Tibial nerve (tissue), 4 donors: Measurements from ENCODE around the gene STEAP1B. TPM values are rescaled to one million over a fixed set of nuclear protein-coding genes. Genes with fewer than 3 reads are reported as not detected.
"Not testable (repeated sequence)": the region's sequence is repeated elsewhere in the genome, so short reads cannot be mapped to it uniquely, and the experiment has no call there.

ENCODE experiments used
- DNase-seq, 2 donors: peaks; one replicate each; pipeline ENCODE4 v3.0.0-alpha.2; 2019; ENCODE audit warnings: low spot score in 2 of 2
- H3K27ac ChIP-seq, 4 donors: fragments of 200-600 bp; sonication (generic) in 3 of 4; one replicate each; pipeline ENCODE4 v1.5.1; 2017 to 2019; ENCODE audit warnings: mild to moderate bottlenecking in 1 of 4
- H3K27me3 ChIP-seq, 2 donors: fragments of 200-600 bp; sonication (generic) in 1 of 2; one replicate each; pipeline versions ENCODE4 v1.5.1 to v1.6.0; 2017 to 2019
- H3K36me3 ChIP-seq, 3 donors: fragments of 200-600 bp; sonication (generic); one replicate each; pipeline ENCODE4 v1.5.1; 2018 to 2019
- H3K4me1 ChIP-seq, 4 donors: fragments of 200-600 bp; sonication (generic) in 3 of 4; one replicate each; pipeline ENCODE4 v1.5.1; 2017 to 2019
- H3K4me3 ChIP-seq, 4 donors: fragments of 200-600 bp; sonication (generic) in 3 of 4; one replicate each; pipeline ENCODE4 v1.5.1; 2017 to 2019; ENCODE audit warnings: mild to moderate bottlenecking in 1 of 4, moderate library complexity in 1 of 4
- H3K9me3 ChIP-seq, 4 donors: fragments of 200-600 bp; sonication (generic) in 3 of 4; one replicate each; pipeline ENCODE4 v1.5.1; 2017 to 2019
- CTCF ChIP-seq, 5 experiments: fragments of 200-600 bp in 3 of 5; fragments of 450-650 bp in 2 of 5; sonication (generic) in 3 of 5; IDR thresholded peaks; one replicate each; pipeline ENCODE4 v1.5.1; 2016 to 2019; ENCODE audit warnings: antibody characterized with exemption in 5 of 5, mild to moderate bottlenecking in 3 of 5, moderate library complexity in 2 of 5
- EP300 ChIP-seq, 2 donors: sonication (generic); formaldehyde crosslinking; IDR thresholded peaks; one replicate each; pipeline ENCODE4 v1.6.1; 2017; ENCODE audit warnings: antibody characterized with exemption in 2 of 2, mild to moderate bottlenecking in 1 of 2
- POLR2A ChIP-seq, 2 donors: fragments of 450-650 bp; IDR thresholded peaks; one replicate each; pipeline ENCODE4 v1.6.1; 2017; ENCODE audit warnings: antibody characterized with exemption in 2 of 2, mild to moderate bottlenecking in 2 of 2, moderate library complexity in 2 of 2
- WGBS, 2 donors: methylation state at CpG; one replicate each; pipeline ENCODE4 v1.1.5; 2018; 5-methylcytosine and 5-hydroxymethylcytosine counted together
- total RNA-seq, 4 donors: library from RNA; depleted of rRNA; stranded (reverse); fragments of >200 nt; gene quantifications; one replicate each; pipeline ENCODE4 v1.1.0, GENCODE V29; 2016

STEAP1B gene
- total RNA-seq, 4 donors from 2014 or later, result 4.2 to 20.5 (median 14.0) TPM

DNA sequence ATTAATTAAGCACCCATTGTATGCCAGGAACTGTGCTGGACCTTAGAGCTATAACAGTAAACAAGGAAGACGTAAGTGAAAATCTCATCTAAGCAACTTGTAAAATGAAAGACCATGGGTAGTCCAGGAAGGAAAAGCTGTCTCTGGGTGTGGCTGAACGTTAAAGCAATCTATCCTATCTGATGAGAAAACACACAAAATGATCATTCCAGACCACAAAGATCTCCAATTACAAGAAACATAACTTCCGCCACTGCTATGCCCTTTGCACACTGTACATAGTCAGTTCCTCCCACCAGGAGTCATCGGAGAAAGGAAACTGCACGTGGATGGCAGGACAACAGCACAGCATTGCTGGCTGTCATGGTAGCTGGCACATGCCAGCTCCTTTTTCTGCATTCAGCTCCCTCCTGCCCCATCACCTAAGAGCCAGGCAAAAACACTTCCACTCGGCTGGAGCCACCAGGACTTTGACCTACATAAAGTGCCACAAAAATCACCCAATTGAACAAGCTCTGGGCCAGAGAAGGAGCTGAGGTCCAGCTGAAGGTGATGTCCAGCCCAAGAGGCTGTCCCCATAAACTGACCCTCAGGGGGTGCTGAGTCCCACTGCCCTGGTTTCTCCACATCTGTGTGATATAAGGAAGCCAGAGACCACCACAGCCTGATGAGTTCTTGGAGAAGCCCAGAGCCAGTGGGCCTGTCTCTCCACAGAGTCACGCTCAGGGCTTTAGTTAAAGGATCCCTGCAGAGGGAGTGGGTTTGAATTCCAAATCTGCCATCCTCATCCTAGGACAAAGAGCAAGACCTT lies 56.4 kb downstream of the STEAP1B start:
- Histone ChIP-seq H3K27ac (no peak overlapping the region), H3K9me3 (no peaks in the 10 kb centered on the region), H3K4me1 (peaks cover 0 to 27% (median 0%) of the 10 kb centered on the region in 4 donors), H3K36me3 (no peaks in the 10 kb centered on the region), H3K4me3 (no peak overlapping the region), H3K27me3 (no peaks in the 10 kb centered on the region)
- TF ChIP-seq POLR2A (IDR thresholded peaks at IDR 0.05), result no peak
- no peak for TF ChIP-seq EP300 (IDR thresholded peaks at IDR 0.05)
- TF ChIP-seq CTCF (IDR thresholded peaks at IDR 0.05), result no peak
- 58 to 59% methylated on average over 6 to 7 of the region's 7 CpGs for WGBS, 2 donors
- no peak for DNase-seq

GRCh38 chr7:22442882-22443369 lies 57.1 kb downstream of the STEAP1B start:
- WGBS, 2 donors, result 92 to 94% methylated on average over 3 of the region's 3 CpGs
- no peak overlapping the region for H3K27ac ChIP-seq
- H3K27me3 ChIP-seq, result no peaks in the 10 kb centered on the region
- H3K36me3 ChIP-seq, result no peaks in the 10 kb centered on the region
- no peak for DNase-seq
- TF ChIP-seq EP300 (IDR thresholded peaks at IDR 0.05) (no peak), POLR2A (IDR thresholded peaks at IDR 0.05) (no peak), CTCF (IDR thresholded peaks at IDR 0.05) (no peak)
- H3K4me1 ChIP-seq, result peaks cover 0 to 27% (median 0%) of the 10 kb centered on the region in 4 donors
- H3K9me3 ChIP-seq, result no peaks in the 10 kb centered on the region
- H3K4me3 ChIP-seq, result no peak overlapping the region

DNA sequence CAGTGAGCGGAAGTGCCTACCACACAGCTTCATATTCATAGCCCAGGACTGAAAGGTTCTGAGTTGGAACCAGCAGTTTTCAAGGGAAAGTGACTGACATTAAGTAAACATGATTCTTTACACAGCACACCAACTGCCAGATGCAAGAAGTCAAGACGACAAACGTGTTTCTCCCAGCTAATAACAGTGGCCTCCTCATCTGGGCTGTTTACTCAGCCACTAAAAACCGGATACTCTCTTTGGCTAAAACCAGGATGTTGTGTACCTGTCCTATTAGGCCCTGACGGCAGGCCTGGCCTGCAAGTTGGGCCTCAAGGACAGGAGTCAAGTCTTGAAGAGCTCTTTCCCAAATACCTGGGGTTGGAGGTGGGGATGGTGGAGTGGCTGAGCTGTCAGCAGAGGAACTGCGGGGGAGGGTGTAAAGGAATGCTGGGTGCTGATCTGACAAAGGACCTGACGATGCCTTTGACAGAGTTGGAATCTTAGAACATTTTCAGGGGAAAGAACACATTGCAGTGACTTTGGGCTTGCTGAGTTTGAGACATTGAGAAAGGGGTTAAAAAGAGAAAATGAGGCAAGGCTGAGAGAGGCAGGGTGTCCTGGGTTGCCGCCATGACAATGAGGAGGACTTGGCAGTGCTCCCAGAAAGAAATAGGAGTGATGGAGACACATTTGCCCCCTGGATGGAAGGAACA lies 57.7 kb downstream of the STEAP1B start:
- no peak overlapping the region for H3K4me3 ChIP-seq

DNA sequence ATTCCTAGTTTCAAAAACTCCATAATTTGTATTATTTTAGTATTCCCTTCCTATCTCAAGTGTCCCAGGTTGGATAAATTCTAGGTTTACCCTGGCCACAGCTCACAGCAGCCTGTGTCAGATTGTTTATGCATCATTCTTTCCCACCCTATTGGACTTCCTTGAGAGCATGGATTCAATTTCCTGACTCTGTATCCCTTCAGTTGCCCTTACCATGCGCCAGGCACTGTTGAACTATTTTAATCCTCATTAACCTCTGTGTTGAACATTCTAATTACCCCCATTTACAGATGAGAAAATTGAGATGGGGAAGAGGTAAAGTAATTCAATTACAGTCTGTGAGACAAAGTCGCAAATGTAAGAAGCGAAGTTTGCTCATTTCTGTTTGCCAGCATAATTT lies 58.8 kb downstream of the STEAP1B start:
- Histone ChIP-seq H3K4me1 (peaks cover 0 to 25% (median 0%) of the 10 kb centered on the region in 4 donors), H3K36me3 (no peaks in the 10 kb centered on the region), H3K27ac (no peak overlapping the region), H3K9me3 (no peaks in the 10 kb centered on the region), H3K4me3 (no peak overlapping the region), H3K27me3 (no peaks in the 10 kb centered on the region)
- DNase-seq, result no peak
- WGBS, 2 donors, result 93 to 97% methylated on average over 3 of the region's 3 CpGs
- no peak for TF ChIP-seq EP300 (IDR thresholded peaks at IDR 0.05)
- no peak for TF ChIP-seq CTCF (IDR thresholded peaks at IDR 0.05)
- TF ChIP-seq POLR2A (IDR thresholded peaks at IDR 0.05), result no peak

More for the DNA sequence above, 57.7 kb downstream of the STEAP1B start:
- TF ChIP-seq CTCF (IDR thresholded peaks at IDR 0.05) (no peak), EP300 (IDR thresholded peaks at IDR 0.05) (no peak), POLR2A (IDR thresholded peaks at IDR 0.05) (no peak)
- peaks cover 0 to 27% (median 0%) of the 10 kb centered on the region in 4 donors for H3K4me1 ChIP-seq
- H3K27me3 ChIP-seq, result no peaks in the 10 kb centered on the region
- no peak overlapping the region for H3K27ac ChIP-seq
- H3K9me3 ChIP-seq, result no peaks in the 10 kb centered on the region
- DNase-seq, result no peak
- no peaks in the 10 kb centered on the region for H3K36me3 ChIP-seq
- WGBS, 2 donors, result 67 to 75% methylated on average over 8 of the region's 8 CpGs

GRCh38 chr7:22438994-22439393 lies 61.0 kb downstream of the STEAP1B start:
- H3K27ac ChIP-seq, result no peak overlapping the region
- TF ChIP-seq CTCF (IDR thresholded peaks at IDR 0.05), result no peak
- H3K36me3 ChIP-seq, result no peaks in the 10 kb centered on the region
- 87 to 92% methylated on average over 3 of the region's 3 CpGs for WGBS, 2 donors
- no peaks in the 10 kb centered on the region for H3K27me3 ChIP-seq
- H3K4me1 ChIP-seq, result peaks cover 0 to 3% (median 0%) of the 10 kb centered on the region in 4 donors
- H3K4me3 ChIP-seq, result no peak overlapping the region
- no peaks in the 10 kb centered on the region for H3K9me3 ChIP-seq
- DNase-seq, result no peak

- WGBS, 2 donors, result 90 to 96% methylated on average over 4 of the region's 4 CpGs
- H3K27ac ChIP-seq, H3K4me3 ChIP-seq, H3K27me3 ChIP-seq, H3K4me1 ChIP-seq, DNase-seq, H3K9me3 ChIP-seq, H3K36me3 ChIP-seq: not testable (repeated sequence)
Measured at GRCh38 chr7:22436552-22436951, 63.4 kb downstream of the STEAP1B start.
